GM19328 (cell line): ENCODE measurements around the gene USP17L25.
"Not testable (repeated sequence)": the region's sequence is repeated elsewhere in the genome, so short reads cannot be mapped to it uniquely, and the experiment has no call there.

Experiments used
- ATAC-seq: cut with Tn5 transposase; IDR thresholded peaks from one replicate; pipeline ENCODE4 v1.9.1; 2021; ENCODE audit warnings: mild to moderate bottlenecking, moderate library complexity; ENCODE audit not compliant: unreplicated experiment

The USP17L25 gene, protein sequence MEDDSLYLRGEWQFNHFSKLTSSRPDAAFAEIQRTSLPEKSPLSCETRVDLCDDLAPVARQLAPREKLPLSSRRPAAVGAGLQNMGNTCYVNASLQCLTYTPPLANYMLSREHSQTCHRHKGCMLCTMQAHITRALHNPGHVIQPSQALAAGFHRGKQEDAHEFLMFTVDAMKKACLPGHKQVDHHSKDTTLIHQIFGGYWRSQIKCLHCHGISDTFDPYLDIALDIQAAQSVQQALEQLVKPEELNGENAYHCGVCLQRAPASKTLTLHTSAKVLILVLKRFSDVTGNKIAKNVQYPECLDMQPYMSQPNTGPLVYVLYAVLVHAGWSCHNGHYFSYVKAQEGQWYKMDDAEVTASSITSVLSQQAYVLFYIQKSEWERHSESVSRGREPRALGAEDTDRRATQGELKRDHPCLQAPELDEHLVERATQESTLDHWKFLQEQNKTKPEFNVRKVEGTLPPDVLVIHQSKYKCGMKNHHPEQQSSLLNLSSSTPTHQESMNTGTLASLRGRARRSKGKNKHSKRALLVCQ

GRCh38 chr4:9329611-9330010, at the start of gene USP17L25:
Gene USP17L25 (plus strand): TSS chr4:9329911. CDS start chr4:9329911, 0 bp downstream.
- not testable (repeated sequence) for ATAC-seq

DNA sequence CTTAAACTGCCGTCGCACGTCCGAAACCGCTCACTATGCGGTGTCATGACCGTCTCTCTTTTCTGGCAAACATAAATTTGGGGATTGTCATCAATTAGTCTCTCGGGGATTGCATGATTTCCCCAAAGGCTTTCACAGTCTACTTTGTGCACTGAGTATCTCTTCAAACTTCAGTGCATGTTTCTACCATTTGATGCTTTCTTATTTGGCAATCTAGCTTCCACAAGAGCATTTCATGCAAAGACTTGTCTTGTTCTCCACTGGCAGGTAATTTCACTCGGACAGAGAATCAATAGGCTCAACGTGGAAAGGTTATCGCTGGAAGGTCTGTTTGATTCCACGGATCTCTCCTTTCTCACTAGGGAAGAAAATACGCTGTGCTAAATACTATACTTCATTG, 5.5 kb upstream of the USP17L25 start:
- not testable (repeated sequence) for ATAC-seq

GRCh38 chr4:9324865-9325264, 4.8 kb upstream of the USP17L25 start, which contains the start of gene USP17L24:
Gene USP17L24 (plus strand): TSS chr4:9325165. CDS start chr4:9325165, 0 bp downstream.
- ATAC-seq: not testable (repeated sequence)

GRCh38 chr4:9334358-9334757, 4.6 kb downstream of the USP17L25 start, which contains the start of gene USP17L26:
Gene USP17L26 (plus strand): TSS chr4:9334658. CDS start chr4:9334658, 0 bp downstream.
- not testable (repeated sequence) for ATAC-seq

- ATAC-seq: not testable (repeated sequence)
Measured at GRCh38 chr4:9339103-9339502, 9.4 kb downstream of the USP17L25 start, which contains the start of gene USP17L5. Gene USP17L5 (plus strand): TSS chr4:9339403. CDS start chr4:9339403, 0 bp downstream.

GRCh38 chr4:9343848-9344247, 14.1 kb downstream of the USP17L25 start, which contains the start of gene USP17L27:
Gene USP17L27 (plus strand): TSS chr4:9344148. CDS start chr4:9344148, 0 bp downstream.
- ATAC-seq: not testable (repeated sequence)

DNA sequence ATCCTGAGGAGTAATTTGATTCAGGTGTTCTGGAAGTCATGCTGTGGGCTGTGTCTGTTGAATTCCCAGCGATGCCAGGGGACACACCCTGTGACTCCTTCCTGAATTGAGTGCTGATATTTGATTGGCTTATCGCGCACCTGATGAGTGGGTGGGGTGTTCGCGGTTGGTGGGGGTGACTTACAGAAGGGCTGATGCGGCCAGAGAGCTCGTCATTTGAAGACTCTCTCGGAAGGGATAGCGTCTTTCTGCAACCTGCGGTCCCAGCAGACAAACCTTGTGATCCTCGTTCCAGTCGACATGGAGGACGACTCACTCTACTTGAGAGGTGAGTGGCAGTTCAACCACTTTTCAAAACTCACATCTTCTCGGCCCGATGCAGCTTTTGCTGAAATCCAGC, 18.9 kb downstream of the USP17L25 start, which contains the start of gene USP17L28:
USP17L28 (plus strand) TSS at position 301 of the 400 bp plus-strand sequence; CDS start at position 301, 0 bp downstream.
- not testable (repeated sequence) for ATAC-seq

GRCh38 chr4:9350866-9351265, 21.2 kb downstream of the USP17L25 start:
- not testable (repeated sequence) for ATAC-seq

- ATAC-seq: not testable (repeated sequence)
Measured at GRCh38 chr4:9353338-9353737, 23.6 kb downstream of the USP17L25 start, which contains the start of gene USP17L29. Gene USP17L29 (plus strand): TSS chr4:9353638. CDS start chr4:9353638, 0 bp downstream.

- ATAC-seq: not testable (repeated sequence)
Measured at GRCh38 chr4:9362829-9363228, 33.1 kb downstream of the USP17L25 start, which contains the start of gene USP17L30. Gene USP17L30 (plus strand): TSS chr4:9363129. CDS start chr4:9363129, 0 bp downstream.

DNA sequence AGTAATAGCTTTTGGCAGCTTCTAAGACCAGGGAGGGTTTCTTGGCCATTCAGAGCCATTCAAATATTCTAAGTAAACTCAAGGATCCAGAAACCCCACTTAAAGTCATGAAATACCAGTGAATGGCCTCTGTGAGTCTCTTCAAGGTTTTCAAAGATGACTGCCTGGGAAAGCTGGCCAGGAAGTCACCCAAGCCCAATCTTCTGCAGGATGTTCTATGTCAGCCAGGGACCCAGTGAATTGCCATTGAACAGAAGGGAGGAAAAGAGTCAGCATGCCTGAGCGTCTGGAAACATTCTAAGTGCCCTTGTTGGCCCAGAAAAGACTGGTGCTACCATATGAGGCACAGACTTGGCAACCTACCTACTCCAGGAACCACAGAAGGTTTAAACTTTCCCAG, 50.2 kb downstream of the USP17L25 start:
- not testable (repeated sequence) for ATAC-seq
